Mucosa of descending colon (tissue), 3 donors: ENCODE data around the gene ATP5PB. TPM values are rescaled to one million over a fixed set of nuclear protein-coding genes. Genes with fewer than 3 reads are reported as not detected.
A peak's percentile ranks its signal among the peaks of the same experiment; 100 is the strongest.

Experiments used
- ATAC-seq: fragments of 200-7000 bp; cut with Tn5 transposase; one replicate; pipeline ENCODE4 v1.9.1; 2020; ENCODE audit warnings: mild to moderate bottlenecking, moderate library complexity
- DNase-seq, 3 donors: peaks; one replicate each; pipeline ENCODE4 v3.0.0-alpha.2; 2020
- H3K36me3 ChIP-seq: fragments of 200-600 bp; one replicate; pipeline ENCODE4 v1.8.0; 2021; ENCODE audit warnings: low read depth, mild to moderate bottlenecking
- H3K4me1 ChIP-seq: fragments of 200-600 bp; one replicate; pipeline ENCODE4 v1.8.0; 2021; ENCODE audit warnings: low read depth, mild to moderate bottlenecking
- H3K4me3 ChIP-seq: fragments of 200-600 bp; one replicate; pipeline ENCODE4 v1.8.0; 2021; ENCODE audit warnings: mild to moderate bottlenecking
- H3K9me3 ChIP-seq: fragments of 200-600 bp; one replicate; pipeline ENCODE4 v1.8.0; 2021; ENCODE audit warnings: mild to moderate bottlenecking
- intact Hi-C, 2 donors: fragments of 100-400 bp; cut with DNase I in 1 of 2; cut with micrococcal nuclease in 1 of 2; formaldehyde crosslinking; loops; one replicate each; pipeline versions ENCODE4 v1.11.0 to v1.11.1; 2022; cut with DNase I, micrococcal nuclease
- total RNA-seq, 3 donors: library from RNA; stranded (reverse); fragmentation: NEBNext Ultra II Directional in 2 of 3; extraction: Animal tissue kit (Norgen Biotek cat#: 25700) in 2 of 3; gene quantifications; one replicate each; pipeline versions ENCODE4 v1.2.1 to v1.2.4, GENCODE V29; 2021 to 2023
- TF ChIP-seq, protein P1 (sequence below): fragments of 200-600 bp; IDR thresholded peaks from one replicate; pipeline ENCODE4 v1.8.0; 2022; ENCODE audit warnings: antibody characterized with exemption, mild to moderate bottlenecking
- donor health status: DM: no; HTN: no; CAD: no; lungs with moderate emphysema.
- donor health status: DM: no; HTN: no; CAD: no.
- donor health status: DM: no; HTN: yes; CAD: no.

The ATP5PB gene
- total RNA-seq, 3 donors from 2014 or later, result 274 to 427 (median 390) TPM

DNA sequence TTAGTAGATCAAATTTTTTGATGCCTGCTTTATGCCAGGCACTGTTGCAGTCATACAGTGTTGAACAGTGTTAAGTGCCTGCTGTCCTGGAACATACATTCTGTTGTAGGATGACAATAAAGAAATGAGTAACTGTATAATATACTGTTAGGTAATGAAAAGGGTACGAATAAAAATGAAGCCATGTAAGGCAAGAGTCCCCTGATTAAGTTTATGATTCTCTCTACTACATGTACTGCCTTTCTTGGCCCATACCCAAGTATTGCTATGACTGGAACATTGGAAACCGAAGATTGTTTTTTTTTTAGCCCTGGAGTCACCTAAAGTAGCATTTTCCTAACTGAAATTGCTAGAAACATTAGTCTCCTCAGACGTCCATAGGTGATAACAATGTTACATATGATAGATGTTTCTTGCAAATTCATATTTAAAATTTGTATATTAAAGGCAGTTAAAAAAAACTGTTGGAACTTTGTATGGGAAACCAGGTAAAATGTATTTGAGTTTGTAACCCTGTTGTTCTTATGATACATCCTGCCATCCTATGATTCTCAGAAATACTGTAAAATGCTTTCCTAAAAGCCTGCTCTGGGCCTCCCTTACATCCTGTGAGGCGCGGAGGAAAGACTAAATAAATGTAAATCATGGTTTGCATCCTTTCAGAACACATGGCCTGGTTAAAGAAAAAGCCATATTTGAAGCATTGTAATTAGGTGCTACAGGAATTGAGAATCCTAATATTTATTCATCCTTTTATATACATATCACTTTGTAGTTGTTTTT is 5.8 kb downstream of the ATP5PB start:
- H3K36me3 ChIP-seq, result no peaks in the 10 kb centered on the region
- H3K4me1 ChIP-seq, result peaks cover 31% of the 10 kb centered on the region
- intact Hi-C loops, result no loop called here
- ATAC-seq (peak; percentile 33), DNase-seq (no peak)
- no peaks in the 10 kb centered on the region for H3K9me3 ChIP-seq
- no peak overlapping the region for H3K4me3 ChIP-seq
- TF ChIP-seq, protein P1, sequence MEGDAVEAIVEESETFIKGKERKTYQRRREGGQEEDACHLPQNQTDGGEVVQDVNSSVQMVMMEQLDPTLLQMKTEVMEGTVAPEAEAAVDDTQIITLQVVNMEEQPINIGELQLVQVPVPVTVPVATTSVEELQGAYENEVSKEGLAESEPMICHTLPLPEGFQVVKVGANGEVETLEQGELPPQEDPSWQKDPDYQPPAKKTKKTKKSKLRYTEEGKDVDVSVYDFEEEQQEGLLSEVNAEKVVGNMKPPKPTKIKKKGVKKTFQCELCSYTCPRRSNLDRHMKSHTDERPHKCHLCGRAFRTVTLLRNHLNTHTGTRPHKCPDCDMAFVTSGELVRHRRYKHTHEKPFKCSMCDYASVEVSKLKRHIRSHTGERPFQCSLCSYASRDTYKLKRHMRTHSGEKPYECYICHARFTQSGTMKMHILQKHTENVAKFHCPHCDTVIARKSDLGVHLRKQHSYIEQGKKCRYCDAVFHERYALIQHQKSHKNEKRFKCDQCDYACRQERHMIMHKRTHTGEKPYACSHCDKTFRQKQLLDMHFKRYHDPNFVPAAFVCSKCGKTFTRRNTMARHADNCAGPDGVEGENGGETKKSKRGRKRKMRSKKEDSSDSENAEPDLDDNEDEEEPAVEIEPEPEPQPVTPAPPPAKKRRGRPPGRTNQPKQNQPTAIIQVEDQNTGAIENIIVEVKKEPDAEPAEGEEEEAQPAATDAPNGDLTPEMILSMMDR, result no peak

DNA sequence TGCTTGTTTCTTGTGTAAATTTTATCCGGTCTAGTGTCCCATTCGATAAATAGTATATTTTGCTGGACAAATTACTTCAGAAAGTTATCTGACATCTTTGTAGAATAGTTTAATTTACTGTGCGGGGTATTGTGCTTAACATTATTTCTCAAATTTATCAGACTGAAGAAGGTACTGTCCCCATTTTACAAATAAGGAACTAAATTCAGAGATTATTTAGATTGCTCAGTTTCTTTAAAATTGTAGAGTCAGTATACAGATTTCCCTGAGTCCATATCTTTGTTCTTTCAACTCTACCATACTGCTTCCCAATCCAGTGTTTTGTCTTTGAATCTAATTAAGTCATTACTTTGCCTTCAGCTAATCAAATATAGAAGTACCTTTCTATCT is 6.4 kb downstream of the ATP5PB start:
- DNase-seq (no peak), ATAC-seq (no peak)
- no peak overlapping the region for H3K4me3 ChIP-seq
- intact Hi-C loops, result no loop called here
- no peaks in the 10 kb centered on the region for H3K9me3 ChIP-seq
- TF ChIP-seq, protein P1, result no peak
- H3K4me1 ChIP-seq, result peaks cover 25% of the 10 kb centered on the region
- H3K36me3 ChIP-seq, result no peaks in the 10 kb centered on the region

DNA sequence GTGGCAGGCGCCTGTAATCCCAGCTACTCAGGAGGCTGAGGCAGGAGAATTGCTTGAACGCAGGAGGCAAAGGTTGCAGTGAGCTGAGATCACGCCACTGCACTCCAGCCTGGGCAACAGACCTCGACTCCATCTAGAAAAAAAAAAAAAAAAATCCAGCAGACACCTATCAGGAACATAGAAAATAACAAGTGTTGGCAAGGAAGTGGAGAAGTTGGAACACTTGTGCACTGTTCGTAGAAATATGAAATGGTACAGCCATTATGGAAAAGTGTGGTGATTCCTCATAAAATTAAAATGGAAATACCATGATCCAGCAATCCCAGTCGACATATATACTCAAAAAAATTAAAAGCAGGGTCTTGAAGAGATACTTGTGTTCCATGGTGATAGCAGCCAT is 12.5 kb downstream of the ATP5PB start:
- ATAC-seq, result no peak
- no peak for DNase-seq
- Histone ChIP-seq H3K4me1 (no peaks in the 10 kb centered on the region), H3K4me3 (no peak overlapping the region), H3K9me3 (no peaks in the 10 kb centered on the region), H3K36me3 (no peaks in the 10 kb centered on the region)
- TF ChIP-seq, protein P1, result no peak
- intact Hi-C loops, result no loop called here

DNA sequence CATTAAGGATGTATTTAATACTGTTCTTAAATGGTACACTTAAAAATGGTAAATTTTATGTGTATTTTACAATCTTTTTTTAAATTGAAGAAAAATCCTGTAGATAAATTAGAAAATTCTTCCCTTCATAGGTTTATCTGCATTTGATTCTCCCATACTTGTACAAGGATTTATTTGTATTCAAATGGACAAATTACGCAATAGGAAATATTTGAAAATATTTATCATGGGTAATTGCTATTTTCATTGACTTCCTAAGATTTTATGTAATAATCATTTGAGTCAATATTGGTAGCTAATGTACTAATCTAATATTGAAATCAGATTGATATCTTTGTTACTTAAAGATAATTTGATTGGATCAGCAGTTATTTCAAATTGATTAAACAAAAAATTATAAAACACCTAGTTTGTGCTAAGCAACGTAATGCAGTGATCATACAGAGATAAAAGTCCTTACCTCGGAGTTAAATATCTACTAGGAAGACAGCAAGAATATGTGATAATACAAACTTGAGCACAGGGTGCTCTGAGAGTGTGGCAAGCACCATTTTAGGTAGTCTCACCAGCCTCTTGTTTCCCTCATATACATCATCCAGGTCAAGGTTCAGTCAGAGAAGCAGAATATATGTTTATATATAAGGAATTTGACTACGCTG is 13.2 kb downstream of the ATP5PB start:
- Histone ChIP-seq H3K36me3 (no peaks in the 10 kb centered on the region), H3K9me3 (no peaks in the 10 kb centered on the region), H3K4me1 (no peaks in the 10 kb centered on the region), H3K4me3 (no peak overlapping the region)
- intact Hi-C loops, result no loop called here
- DNase-seq (no peak), ATAC-seq (no peak)
- TF ChIP-seq, protein P1, result no peak

DNA sequence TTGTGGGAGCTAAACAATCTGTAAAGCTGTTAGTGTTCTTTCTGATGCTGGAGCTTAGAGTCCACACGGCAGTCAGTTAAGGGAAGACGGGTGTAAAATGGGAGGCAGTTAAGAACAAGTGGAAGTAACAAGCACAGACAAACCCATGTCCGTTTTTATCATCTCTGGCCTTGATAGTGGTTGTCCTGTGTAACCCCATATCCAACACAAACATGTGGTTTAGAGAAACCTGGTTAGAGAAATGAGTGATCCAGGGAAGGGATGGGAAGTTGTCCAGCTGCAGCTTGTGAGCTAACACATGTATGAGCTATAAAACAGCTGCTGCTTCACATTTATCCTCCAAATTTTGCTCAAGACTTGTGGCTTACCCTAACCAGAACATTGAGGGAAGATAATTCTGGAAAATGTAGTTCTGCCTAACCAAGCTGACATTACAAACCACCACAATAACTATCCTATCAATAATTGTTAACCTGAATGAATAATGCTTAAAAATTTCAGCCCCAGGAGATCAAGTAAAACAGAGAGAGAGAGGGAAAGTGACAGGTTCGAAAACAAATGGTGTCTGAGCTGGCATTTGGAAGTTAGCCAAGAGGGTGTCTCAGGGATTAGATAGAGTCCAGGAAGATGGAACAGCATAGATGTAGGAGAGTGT is 13.9 kb downstream of the ATP5PB start:
- Histone ChIP-seq H3K36me3 (no peaks in the 10 kb centered on the region), H3K9me3 (no peaks in the 10 kb centered on the region), H3K4me3 (no peak overlapping the region), H3K4me1 (no peaks in the 10 kb centered on the region)
- DNase-seq, result no peak
- intact Hi-C loops, result no loop called here
- TF ChIP-seq, protein P1, result no peak
- no peak for ATAC-seq
